Parathyroid adenoma (tissue), 2 donors: ENCODE measurements around the gene MYBPH.

ENCODE experiments used
- H2AFZ ChIP-seq: fragments of 300-600 bp; sonication (generic); one replicate; pipeline ENCODE4 v1.7.0; 2017; ENCODE audit warnings: antibody characterized with exemption, mild to moderate bottlenecking
- H3K27ac ChIP-seq: fragments of 300-600 bp; sonication (generic); one replicate; pipeline ENCODE4 v1.7.0; 2017
- H3K27me3 ChIP-seq: fragments of 300-600 bp; sonication (generic); one replicate; pipeline ENCODE4 v1.7.0; 2017; ENCODE audit warnings: low read length; ENCODE audit not compliant: control insufficient read depth, insufficient read depth
- H3K36me3 ChIP-seq: fragments of 300-600 bp; sonication (generic); one replicate; pipeline ENCODE4 v1.7.0; 2017; ENCODE audit warnings: low read length; ENCODE audit not compliant: control insufficient read depth, insufficient read depth
- H3K4me1 ChIP-seq: fragments of 300-600 bp; sonication (generic); one replicate; pipeline ENCODE4 v1.7.0; 2017; ENCODE audit warnings: control low read depth
- H3K4me2 ChIP-seq: fragments of 300-600 bp; sonication (generic); one replicate; pipeline ENCODE4 v1.7.0; 2017; ENCODE audit warnings: low read length
- H3K4me3 ChIP-seq: fragments of 300-600 bp; sonication (generic); one replicate; pipeline ENCODE4 v1.7.0; 2017; ENCODE audit warnings: low read depth, low read length
- H3K79me2 ChIP-seq: fragments of 300-600 bp; sonication (generic); one replicate; pipeline ENCODE4 v1.7.0; 2017; ENCODE audit warnings: control low read depth
- H3K9ac ChIP-seq: fragments of 300-600 bp; sonication (generic); one replicate; pipeline ENCODE4 v1.7.0; 2017; ENCODE audit warnings: mild to moderate bottlenecking
- H3K9me3 ChIP-seq: fragments of 300-600 bp; sonication (generic); one replicate; pipeline ENCODE4 v1.7.0; 2017; ENCODE audit warnings: low read length; ENCODE audit not compliant: control insufficient read depth
- TF ChIP-seq, protein P1 (sequence below): fragments of 300-600 bp; sonication (generic); IDR thresholded peaks from one replicate; pipeline ENCODE4 v1.7.0; 2017; ENCODE audit warnings: antibody characterized with exemption, mild to moderate bottlenecking
- donor health status: primary hyperparathyroidism.

Gene MYBPH

DNA sequence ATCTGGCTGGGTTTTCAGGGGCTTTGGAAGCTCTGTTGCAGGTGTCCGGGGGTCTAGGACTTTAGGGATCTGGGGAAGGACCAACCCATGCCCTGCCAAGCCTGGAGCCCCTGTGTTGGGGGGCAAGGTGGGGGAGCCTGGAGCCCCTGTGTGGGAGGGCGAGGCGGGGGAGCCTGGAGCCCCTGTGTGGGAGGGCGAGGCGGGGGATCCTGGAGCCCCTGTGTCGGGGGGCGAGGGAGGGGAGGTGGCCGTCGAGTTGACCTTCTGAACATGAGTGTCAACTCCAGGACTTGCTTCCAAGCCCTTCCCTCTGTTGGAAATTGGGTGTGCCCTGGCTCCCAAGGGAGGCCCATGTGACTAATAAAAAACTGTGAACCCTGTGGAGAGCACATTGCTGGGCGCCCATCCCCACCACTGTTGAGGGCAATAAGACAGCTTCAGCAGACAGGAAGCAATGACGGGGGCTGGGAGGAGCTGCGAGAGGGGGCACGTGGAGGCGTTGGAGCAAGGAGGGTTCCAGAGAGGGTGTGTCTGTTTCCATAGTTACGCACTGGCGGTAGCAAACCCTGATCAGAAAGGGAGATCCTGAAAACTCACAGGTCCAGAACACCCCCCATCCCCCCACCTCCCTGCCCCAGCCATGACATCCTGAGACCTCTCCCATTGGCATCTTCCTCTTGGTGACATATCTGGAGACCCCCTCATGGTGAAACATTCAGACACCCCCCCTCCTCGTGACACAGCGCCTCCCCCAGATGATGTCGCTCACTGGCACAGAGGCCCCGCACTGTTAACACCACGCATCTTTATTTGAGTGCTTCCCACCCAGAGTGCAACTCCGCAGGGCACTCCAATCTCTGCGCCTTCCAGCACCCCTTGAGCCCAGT, 8.4 kb downstream of the MYBPH start:
- peaks cover 3% of the 10 kb centered on the region for H3K4me1 ChIP-seq
- H3K27ac ChIP-seq = no peak overlapping the region
- H3K9ac ChIP-seq = no peak overlapping the region
- no peaks in the 10 kb centered on the region for H3K36me3 ChIP-seq
- H3K27me3 ChIP-seq = no peaks in the 10 kb centered on the region
- no peaks in the 10 kb centered on the region for H3K79me2 ChIP-seq
- no peak overlapping the region for H3K4me2 ChIP-seq
- TF ChIP-seq, protein P1, sequence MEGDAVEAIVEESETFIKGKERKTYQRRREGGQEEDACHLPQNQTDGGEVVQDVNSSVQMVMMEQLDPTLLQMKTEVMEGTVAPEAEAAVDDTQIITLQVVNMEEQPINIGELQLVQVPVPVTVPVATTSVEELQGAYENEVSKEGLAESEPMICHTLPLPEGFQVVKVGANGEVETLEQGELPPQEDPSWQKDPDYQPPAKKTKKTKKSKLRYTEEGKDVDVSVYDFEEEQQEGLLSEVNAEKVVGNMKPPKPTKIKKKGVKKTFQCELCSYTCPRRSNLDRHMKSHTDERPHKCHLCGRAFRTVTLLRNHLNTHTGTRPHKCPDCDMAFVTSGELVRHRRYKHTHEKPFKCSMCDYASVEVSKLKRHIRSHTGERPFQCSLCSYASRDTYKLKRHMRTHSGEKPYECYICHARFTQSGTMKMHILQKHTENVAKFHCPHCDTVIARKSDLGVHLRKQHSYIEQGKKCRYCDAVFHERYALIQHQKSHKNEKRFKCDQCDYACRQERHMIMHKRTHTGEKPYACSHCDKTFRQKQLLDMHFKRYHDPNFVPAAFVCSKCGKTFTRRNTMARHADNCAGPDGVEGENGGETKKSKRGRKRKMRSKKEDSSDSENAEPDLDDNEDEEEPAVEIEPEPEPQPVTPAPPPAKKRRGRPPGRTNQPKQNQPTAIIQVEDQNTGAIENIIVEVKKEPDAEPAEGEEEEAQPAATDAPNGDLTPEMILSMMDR = no peak
- H3K4me3 ChIP-seq = no peak overlapping the region
- H3K9me3 ChIP-seq = no peaks in the 10 kb centered on the region
- H2AFZ ChIP-seq = no peak overlapping the region

DNA sequence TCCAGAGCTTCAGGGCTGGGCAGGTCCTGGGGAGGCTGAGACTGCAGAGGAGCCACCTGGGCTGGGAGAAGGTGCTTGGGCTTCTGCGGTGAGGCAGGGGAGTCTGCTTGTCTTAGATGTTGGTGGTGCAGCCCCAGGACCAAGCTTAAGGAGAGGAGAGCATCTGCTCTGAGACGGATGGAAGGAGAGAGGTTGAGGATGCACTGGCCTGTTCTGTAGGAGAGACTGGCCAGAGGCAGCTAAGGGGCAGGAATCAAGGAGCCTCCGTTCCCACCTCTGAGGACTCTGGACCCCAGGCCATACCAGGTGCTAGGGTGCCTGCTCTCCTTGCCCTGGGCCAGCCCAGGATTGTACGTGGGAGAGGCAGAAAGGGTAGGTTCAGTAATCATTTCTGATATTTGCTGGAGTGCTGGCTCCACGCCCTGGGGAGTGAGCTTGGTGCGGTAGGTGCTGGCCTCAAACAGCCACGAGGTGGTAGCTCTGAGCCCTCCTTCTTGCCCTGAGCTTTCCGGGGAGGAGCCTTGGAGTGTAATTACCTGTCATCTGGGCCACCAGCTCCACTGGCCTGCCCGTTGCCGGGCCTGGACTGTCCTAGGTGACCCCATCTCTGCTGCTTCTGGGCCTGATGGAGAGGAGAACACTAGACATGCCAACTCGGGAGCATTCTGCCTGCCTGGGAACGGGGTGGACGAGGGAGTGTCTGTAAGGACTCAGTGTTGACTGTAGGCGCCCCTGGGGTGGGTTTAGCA, 9.3 kb downstream of the MYBPH start:
- Histone ChIP-seq H3K27me3 (no peaks in the 10 kb centered on the region), H3K4me2 (no peak overlapping the region), H3K4me1 (peaks cover 3% of the 10 kb centered on the region), H3K4me3 (no peak overlapping the region), H3K79me2 (no peaks in the 10 kb centered on the region), H2AFZ (no peak overlapping the region), H3K27ac (no peak overlapping the region), H3K9ac (no peak overlapping the region), H3K36me3 (no peaks in the 10 kb centered on the region), H3K9me3 (no peaks in the 10 kb centered on the region)
- TF ChIP-seq, protein P1 = peak; percentile 39

DNA sequence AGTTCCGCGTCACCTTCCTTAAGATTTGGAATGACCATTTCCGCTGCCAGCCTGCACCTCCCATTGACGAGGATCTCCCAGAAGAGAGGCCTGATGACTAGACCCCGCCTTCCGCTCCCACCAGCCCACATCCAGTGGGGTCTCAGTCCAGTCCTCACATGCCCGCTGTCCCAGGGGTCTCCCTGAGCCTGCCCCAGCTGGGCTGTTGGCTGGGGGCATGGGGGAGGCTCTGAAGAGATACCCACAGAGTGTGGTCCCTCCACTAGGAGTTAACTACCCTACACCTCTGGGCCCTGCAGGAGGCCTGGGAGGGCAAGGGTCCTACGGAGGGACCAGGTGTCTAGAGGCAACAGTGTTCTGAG, 9.8 kb downstream of the MYBPH start:
- H3K36me3 ChIP-seq = no peaks in the 10 kb centered on the region
- no peak overlapping the region for H3K4me2 ChIP-seq
- H3K79me2 ChIP-seq = no peaks in the 10 kb centered on the region
- no peak overlapping the region for H3K27ac ChIP-seq
- no peaks in the 10 kb centered on the region for H3K9me3 ChIP-seq
- no peak overlapping the region for H3K4me3 ChIP-seq
- TF ChIP-seq, protein P1 = no peak
- H3K4me1 ChIP-seq = peaks cover 3% of the 10 kb centered on the region
- no peaks in the 10 kb centered on the region for H3K27me3 ChIP-seq
- H2AFZ ChIP-seq = no peak overlapping the region
- no peak overlapping the region for H3K9ac ChIP-seq

DNA sequence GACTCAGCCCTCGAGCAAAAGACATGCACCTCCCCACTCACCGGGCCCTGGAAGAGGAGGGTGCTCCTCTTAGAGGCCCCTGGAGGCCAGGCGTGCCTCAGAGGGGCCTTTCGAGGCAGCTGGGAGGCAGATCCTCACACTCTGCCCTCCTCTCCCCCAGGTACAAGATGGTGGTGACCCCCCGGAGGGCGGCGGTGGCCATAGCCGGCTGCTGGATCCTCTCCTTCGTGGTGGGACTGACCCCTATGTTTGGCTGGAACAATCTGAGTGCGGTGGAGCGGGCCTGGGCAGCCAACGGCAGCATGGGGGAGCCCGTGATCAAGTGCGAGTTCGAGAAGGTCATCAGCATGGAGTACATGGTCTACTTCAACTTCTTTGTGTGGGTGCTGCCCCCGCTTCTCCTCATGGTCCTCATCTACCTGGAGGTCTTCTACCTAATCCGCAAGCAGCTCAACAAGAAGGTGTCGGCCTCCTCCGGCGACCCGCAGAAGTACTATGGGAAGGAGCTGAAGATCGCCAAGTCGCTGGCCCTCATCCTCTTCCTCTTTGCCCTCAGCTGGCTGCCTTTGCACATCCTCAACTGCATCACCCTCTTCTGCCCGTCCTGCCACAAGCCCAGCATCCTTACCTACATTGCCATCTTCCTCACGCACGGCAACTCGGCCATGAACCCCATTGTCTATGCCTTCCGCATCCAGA, 10.4 kb downstream of the MYBPH start:
- Histone ChIP-seq H3K79me2 (no peaks in the 10 kb centered on the region), H3K4me2 (no peak overlapping the region), H3K27me3 (no peaks in the 10 kb centered on the region), H3K36me3 (no peaks in the 10 kb centered on the region), H2AFZ (no peak overlapping the region), H3K27ac (no peak overlapping the region), H3K4me3 (no peak overlapping the region), H3K9ac (no peak overlapping the region), H3K4me1 (peaks cover 3% of the 10 kb centered on the region), H3K9me3 (no peaks in the 10 kb centered on the region)
- TF ChIP-seq, protein P1 = no peak
